DMS153 treated with DMSO at 0.1 percent for 48 hours (cell line): ENCODE data around the gene RBMS1.
A peak's percentile ranks its signal among the peaks of the same experiment; 100 is the strongest.

Experiments used
- DNase-seq: peaks from one replicate; lab custom pipeline; 2025; ENCODE audit not compliant: unreplicated experiment; lab: John Stamatoyannopoulos, UW

RBMS1 gene

GRCh38 chr2:160310118-160310828 is 183.3 kb downstream of the RBMS1 start:
- no peak for DNase-seq

GRCh38 chr2:160309585-160309984 is 184.0 kb downstream of the RBMS1 start:
- DNase-seq: no peak

GRCh38 chr2:160308915-160309314 is 184.7 kb downstream of the RBMS1 start:
- no peak for DNase-seq

GRCh38 chr2:160308476-160308875 is 185.1 kb downstream of the RBMS1 start:
- DNase-seq: no peak

GRCh38 chr2:160306985-160307384 is 186.6 kb downstream of the RBMS1 start:
- DNase-seq: no peak

- no peak for DNase-seq
Measured at GRCh38 chr2:160305081-160305750, 188.4 kb downstream of the RBMS1 start.

- DNase-seq: no peak
Measured at GRCh38 chr2:160303527-160303926, 190.1 kb downstream of the RBMS1 start.

GRCh38 chr2:160303076-160303475 is 190.5 kb downstream of the RBMS1 start:
- no peak for DNase-seq

- DNase-seq: no peak
Measured at GRCh38 chr2:160301420-160301819, 192.2 kb downstream of the RBMS1 start.

- DNase-seq: no peak
Measured at GRCh38 chr2:160300203-160300602, 193.4 kb downstream of the RBMS1 start.

- no peak for DNase-seq
Measured at GRCh38 chr2:160299540-160299939, 194.1 kb downstream of the RBMS1 start.

GRCh38 chr2:160298960-160299359 is 194.6 kb downstream of the RBMS1 start:
- no peak for DNase-seq

GRCh38 chr2:160295519-160296207 is 197.9 kb downstream of the RBMS1 start:
- DNase-seq: no peak

- no peak for DNase-seq
Measured at GRCh38 chr2:160294889-160295288, 198.7 kb downstream of the RBMS1 start.

GRCh38 chr2:160294339-160294803 is 199.2 kb downstream of the RBMS1 start:
- DNase-seq: no peak

- DNase-seq: no peak
Measured at GRCh38 chr2:160293391-160294091, 200.1 kb downstream of the RBMS1 start.

- DNase-seq: no peak
Measured at GRCh38 chr2:160292225-160292624, 201.4 kb downstream of the RBMS1 start.

GRCh38 chr2:160291382-160291781 is 202.2 kb downstream of the RBMS1 start:
- no peak for DNase-seq

- peak; percentile 32 for DNase-seq
Measured at GRCh38 chr2:160290598-160290997, 203.0 kb downstream of the RBMS1 start.

- DNase-seq: no peak
Measured at GRCh38 chr2:160289831-160290230, 203.8 kb downstream of the RBMS1 start.

- DNase-seq: no peak
Measured at GRCh38 chr2:160289126-160289525, 204.5 kb downstream of the RBMS1 start.
